ENCODE measurements around the gene C1QTNF6.

DNA sequence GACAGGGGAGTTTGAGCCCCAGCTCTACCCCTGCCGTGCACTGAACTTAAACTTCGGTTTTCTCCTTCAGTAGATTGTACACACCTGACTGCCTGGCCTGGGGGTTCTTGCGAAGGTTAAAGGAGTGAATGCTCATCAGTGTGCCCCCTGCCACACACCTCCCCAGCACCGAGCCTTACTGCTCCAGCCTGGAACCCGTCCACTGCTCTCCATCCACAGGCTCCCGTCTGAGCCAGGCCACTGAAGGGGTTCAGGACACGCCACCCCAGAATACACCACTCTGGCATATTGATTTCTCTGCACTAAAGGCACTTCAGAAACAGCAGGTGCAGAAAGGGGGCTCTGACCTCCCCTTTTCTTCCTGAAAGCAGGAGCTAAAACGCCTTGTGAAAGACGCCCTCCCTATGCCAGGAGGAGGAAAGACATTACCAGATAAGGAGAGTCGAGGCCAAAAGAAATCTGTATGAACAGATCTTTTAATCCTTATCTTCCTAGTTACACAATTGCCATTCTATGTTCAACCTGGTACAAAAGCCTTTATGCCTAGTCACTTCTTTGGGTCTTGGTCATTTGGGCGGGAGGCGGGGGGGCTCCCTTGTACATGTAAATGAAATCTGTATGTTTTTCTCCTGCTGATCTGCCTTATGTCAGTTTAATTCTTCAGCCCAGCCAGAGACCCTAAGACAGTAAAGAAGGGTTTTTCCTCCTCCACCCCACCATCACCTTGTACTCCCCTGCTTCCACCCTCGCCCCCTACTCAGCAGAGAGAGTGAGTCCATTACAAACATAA is 26.1 kb upstream of the C1QTNF6 start:
- no peak for TF ChIP-seq SIN3A (IDR thresholded peaks at IDR 0.05; ENCODE audit: borderline replicate concordance, insufficient read depth, low read depth, low read length)
- TF ChIP-seq, protein P1, sequence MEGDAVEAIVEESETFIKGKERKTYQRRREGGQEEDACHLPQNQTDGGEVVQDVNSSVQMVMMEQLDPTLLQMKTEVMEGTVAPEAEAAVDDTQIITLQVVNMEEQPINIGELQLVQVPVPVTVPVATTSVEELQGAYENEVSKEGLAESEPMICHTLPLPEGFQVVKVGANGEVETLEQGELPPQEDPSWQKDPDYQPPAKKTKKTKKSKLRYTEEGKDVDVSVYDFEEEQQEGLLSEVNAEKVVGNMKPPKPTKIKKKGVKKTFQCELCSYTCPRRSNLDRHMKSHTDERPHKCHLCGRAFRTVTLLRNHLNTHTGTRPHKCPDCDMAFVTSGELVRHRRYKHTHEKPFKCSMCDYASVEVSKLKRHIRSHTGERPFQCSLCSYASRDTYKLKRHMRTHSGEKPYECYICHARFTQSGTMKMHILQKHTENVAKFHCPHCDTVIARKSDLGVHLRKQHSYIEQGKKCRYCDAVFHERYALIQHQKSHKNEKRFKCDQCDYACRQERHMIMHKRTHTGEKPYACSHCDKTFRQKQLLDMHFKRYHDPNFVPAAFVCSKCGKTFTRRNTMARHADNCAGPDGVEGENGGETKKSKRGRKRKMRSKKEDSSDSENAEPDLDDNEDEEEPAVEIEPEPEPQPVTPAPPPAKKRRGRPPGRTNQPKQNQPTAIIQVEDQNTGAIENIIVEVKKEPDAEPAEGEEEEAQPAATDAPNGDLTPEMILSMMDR (IDR thresholded peaks at IDR 0.05) = no peak
- no peak for TF ChIP-seq REST (IDR thresholded peaks at IDR 0.05; ENCODE audit: insufficient read depth in 1 of 2, low read depth in 2 of 2, low read length in 1 of 2)
- TF ChIP-seq POLR2AphosphoS5 (IDR thresholded peaks at IDR 0.05; ENCODE audit: low read depth, low read length) = no peak

Measured in Panc1 (cell line).